Ovary (tissue), 3 donors: ENCODE results near the gene GPT2.

Experiments used
- EP300 ChIP-seq: sonication (generic); formaldehyde crosslinking; IDR thresholded peaks from one replicate; pipeline ENCODE4 v1.6.1; 2017; ENCODE audit warnings: antibody characterized with exemption
- POLR2A ChIP-seq: fragments of 450-650 bp; IDR thresholded peaks from one replicate; pipeline ENCODE4 v1.6.1; 2017; ENCODE audit warnings: antibody characterized with exemption, mild to moderate bottlenecking, moderate library complexity
- TF ChIP-seq, protein P1 (sequence below), 3 donors: fragments of 450-650 bp in 2 of 3; fragments of 200-600 bp in 1 of 3; IDR thresholded peaks; one replicate each; pipeline versions ENCODE4 v1.5.1 to v1.8.0; 2016 to 2022; ENCODE audit warnings: antibody characterized with exemption in 3 of 3, mild to moderate bottlenecking in 1 of 3
- donor health status: DM: no; HTN: no; CAD: no.

DNA sequence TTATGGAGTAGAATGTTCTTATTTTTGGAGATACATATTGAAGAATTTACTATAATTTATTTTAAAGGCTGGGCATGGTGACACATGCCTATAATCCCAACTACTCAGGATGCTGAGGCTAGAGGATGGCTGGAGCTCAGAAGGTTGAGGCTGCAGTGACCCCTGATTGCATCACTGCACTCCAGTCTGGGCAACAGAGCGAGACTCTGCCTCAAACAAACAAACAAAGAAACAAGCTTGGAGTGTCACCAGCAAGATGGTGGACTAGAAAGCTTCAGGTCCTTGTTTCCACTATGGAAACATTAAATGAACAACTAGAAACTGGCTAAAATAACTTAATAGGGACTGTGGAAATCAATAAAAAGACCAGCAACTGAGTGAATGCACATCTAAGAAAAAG, 17.9 kb upstream of the GPT2 start:
- TF ChIP-seq, protein P1, sequence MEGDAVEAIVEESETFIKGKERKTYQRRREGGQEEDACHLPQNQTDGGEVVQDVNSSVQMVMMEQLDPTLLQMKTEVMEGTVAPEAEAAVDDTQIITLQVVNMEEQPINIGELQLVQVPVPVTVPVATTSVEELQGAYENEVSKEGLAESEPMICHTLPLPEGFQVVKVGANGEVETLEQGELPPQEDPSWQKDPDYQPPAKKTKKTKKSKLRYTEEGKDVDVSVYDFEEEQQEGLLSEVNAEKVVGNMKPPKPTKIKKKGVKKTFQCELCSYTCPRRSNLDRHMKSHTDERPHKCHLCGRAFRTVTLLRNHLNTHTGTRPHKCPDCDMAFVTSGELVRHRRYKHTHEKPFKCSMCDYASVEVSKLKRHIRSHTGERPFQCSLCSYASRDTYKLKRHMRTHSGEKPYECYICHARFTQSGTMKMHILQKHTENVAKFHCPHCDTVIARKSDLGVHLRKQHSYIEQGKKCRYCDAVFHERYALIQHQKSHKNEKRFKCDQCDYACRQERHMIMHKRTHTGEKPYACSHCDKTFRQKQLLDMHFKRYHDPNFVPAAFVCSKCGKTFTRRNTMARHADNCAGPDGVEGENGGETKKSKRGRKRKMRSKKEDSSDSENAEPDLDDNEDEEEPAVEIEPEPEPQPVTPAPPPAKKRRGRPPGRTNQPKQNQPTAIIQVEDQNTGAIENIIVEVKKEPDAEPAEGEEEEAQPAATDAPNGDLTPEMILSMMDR (IDR thresholded peaks at IDR 0.05): no peak
- TF ChIP-seq POLR2A: no peak
- TF ChIP-seq EP300: no peak
